ENCODE results near the gene SMARCD3.

Gene SMARCD3

GRCh38 chr7:151244196-151244840 is 4.2 kb downstream of the SMARCD3 start:
- TF ChIP-seq ZFX (IDR thresholded peaks at IDR 0.05): no peak
- TF ChIP-seq CTCF (conservative IDR thresholded peaks at IDR 0.05): peak; percentile 97
- no peak overlapping the region for H3K27ac ChIP-seq

GRCh38 chr7:151243408-151244195 is 4.9 kb downstream of the SMARCD3 start:
- TF ChIP-seq ZFX (IDR thresholded peaks at IDR 0.05) (no peak), CTCF (conservative IDR thresholded peaks at IDR 0.05) (no peak)
- H3K27ac ChIP-seq: no peak overlapping the region

- TF ChIP-seq ZFX (IDR thresholded peaks at IDR 0.05) (no peak), CTCF (conservative IDR thresholded peaks at IDR 0.05) (no peak)
- no peak overlapping the region for H3K27ac ChIP-seq
Measured at GRCh38 chr7:151243045-151243349, 5.5 kb downstream of the SMARCD3 start.

GRCh38 chr7:151242159-151243044 is 6.1 kb downstream of the SMARCD3 start:
- TF ChIP-seq ZFX (IDR thresholded peaks at IDR 0.05) (no peak), CTCF (conservative IDR thresholded peaks at IDR 0.05) (no peak)
- H3K27ac ChIP-seq: no peak overlapping the region

- TF ChIP-seq CTCF (conservative IDR thresholded peaks at IDR 0.05) (no peak), ZFX (IDR thresholded peaks at IDR 0.05) (no peak)
- H3K27ac ChIP-seq: peak overlapping the region; percentile 29
Measured at GRCh38 chr7:151241755-151242096, 6.8 kb downstream of the SMARCD3 start.

- peak overlapping the region; percentile 29 for H3K27ac ChIP-seq
- no peak; the same call in 1 of the 2 replicates for TF ChIP-seq ZFX (IDR thresholded peaks at IDR 0.05)
- no peak for TF ChIP-seq CTCF (conservative IDR thresholded peaks at IDR 0.05)
Measured at GRCh38 chr7:151240942-151241754, 7.3 kb downstream of the SMARCD3 start.

Measured in C4-2B (cell line).